Uterus (tissue), 4 donors: ENCODE data around the gene KARS1. TPM values are rescaled to one million over a fixed set of nuclear protein-coding genes. Genes with fewer than 3 reads are reported as not detected.

Experiments
- DNase-seq, 2 donors: peaks; one replicate each; pipeline ENCODE4 v3.0.0-alpha.2; 2019 to 2020
- H3K27ac ChIP-seq, 2 donors: fragments of 200-600 bp; sonication (generic); 1 replicate in 1 of 2; 2 replicates in 1 of 2; pipeline ENCODE4 v1.5.1; 2016 to 2018
- H3K27me3 ChIP-seq, 2 donors: fragments of 200-600 bp; sonication (generic); one replicate each; pipeline ENCODE4 v1.5.1; 2018 to 2019; ENCODE audit warnings: control low read depth in 1 of 2
- H3K36me3 ChIP-seq, 2 donors: fragments of 200-600 bp; sonication (generic); one replicate each; pipeline ENCODE4 v1.5.1; 2019; ENCODE audit warnings: control low read depth in 1 of 2
- H3K4me1 ChIP-seq, 2 donors: fragments of 200-600 bp; sonication (generic); one replicate each; pipeline ENCODE4 v1.5.1; 2018 to 2019; ENCODE audit warnings: control low read depth in 1 of 2
- H3K4me3 ChIP-seq, 2 donors: fragments of 200-600 bp; sonication (generic); 1 replicate in 1 of 2; 2 replicates in 1 of 2; pipeline ENCODE4 v1.5.1; 2018 to 2019; ENCODE audit warnings: mild to moderate bottlenecking in 1 of 2
- H3K9me3 ChIP-seq, 2 donors: fragments of 200-600 bp; sonication (generic); one replicate each; pipeline ENCODE4 v1.5.1; 2019; ENCODE audit warnings: control low read depth in 1 of 2
- POLR2A ChIP-seq, 2 donors: fragments of 450-650 bp; IDR thresholded peaks; one replicate each; pipeline ENCODE4 v1.6.1; 2016; ENCODE audit warnings: antibody characterized with exemption in 2 of 2, mild to moderate bottlenecking in 1 of 2, moderate library complexity in 1 of 2
- intact Hi-C: fragments of 100-400 bp; cut with DNase I; formaldehyde crosslinking; loops from one replicate; pipeline ENCODE4 v1.15.1; 2023; ENCODE audit warnings: low total_unique reads
- total RNA-seq, 4 donors: library from RNA; depleted of rRNA in 3 of 4; stranded (reverse); fragments of >200 nt in 3 of 4; gene quantifications; one replicate each; pipeline versions ENCODE4 v1.1.0 to v1.2.4, GENCODE V29; 2014 to 2023
- TF ChIP-seq, protein P1 (sequence below), 4 experiments: fragments of 200-600 bp in 2 of 4; fragments of 450-650 bp in 2 of 4; sonication (generic) in 2 of 4; IDR thresholded peaks; one replicate each; pipeline ENCODE4 v1.5.1; 2016 to 2019; ENCODE audit warnings: antibody characterized with exemption in 4 of 4, mild to moderate bottlenecking in 2 of 4, moderate library complexity in 1 of 4
- donor health status: DM: yes; HTN: yes; CAD: no.

The KARS1 gene
- total RNA-seq, 4 donors from 2014 or later = 51.8 to 101 (median 87.1) TPM

DNA sequence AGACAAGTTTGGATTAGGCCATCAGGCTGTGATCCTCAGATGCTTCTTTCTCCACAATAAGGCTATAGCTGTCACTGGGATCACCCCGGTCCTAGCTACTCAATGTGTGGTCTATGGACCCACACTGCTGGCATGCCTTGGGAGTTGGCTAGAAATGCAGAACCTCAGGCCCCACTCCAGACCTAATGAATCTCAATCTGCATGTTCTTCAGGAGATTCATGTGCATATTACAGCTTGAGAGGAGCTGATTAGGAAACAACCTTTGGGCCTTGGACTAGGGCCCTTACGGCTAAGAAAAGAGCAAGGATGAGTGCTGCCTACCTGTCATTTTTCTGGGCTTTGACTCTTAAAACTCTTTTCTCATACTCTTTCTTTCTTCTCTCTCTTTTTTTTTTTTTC, 31.8 kb downstream of the KARS1 start:
- no peaks in the 10 kb centered on the region for H3K9me3 ChIP-seq
- no peak overlapping the region for H3K4me3 ChIP-seq
- no peak overlapping the region for H3K27ac ChIP-seq
- DNase-seq = no peak
- no peaks in the 10 kb centered on the region for H3K27me3 ChIP-seq
- no peaks in the 10 kb centered on the region for H3K36me3 ChIP-seq
- TF ChIP-seq, protein P1, sequence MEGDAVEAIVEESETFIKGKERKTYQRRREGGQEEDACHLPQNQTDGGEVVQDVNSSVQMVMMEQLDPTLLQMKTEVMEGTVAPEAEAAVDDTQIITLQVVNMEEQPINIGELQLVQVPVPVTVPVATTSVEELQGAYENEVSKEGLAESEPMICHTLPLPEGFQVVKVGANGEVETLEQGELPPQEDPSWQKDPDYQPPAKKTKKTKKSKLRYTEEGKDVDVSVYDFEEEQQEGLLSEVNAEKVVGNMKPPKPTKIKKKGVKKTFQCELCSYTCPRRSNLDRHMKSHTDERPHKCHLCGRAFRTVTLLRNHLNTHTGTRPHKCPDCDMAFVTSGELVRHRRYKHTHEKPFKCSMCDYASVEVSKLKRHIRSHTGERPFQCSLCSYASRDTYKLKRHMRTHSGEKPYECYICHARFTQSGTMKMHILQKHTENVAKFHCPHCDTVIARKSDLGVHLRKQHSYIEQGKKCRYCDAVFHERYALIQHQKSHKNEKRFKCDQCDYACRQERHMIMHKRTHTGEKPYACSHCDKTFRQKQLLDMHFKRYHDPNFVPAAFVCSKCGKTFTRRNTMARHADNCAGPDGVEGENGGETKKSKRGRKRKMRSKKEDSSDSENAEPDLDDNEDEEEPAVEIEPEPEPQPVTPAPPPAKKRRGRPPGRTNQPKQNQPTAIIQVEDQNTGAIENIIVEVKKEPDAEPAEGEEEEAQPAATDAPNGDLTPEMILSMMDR (IDR thresholded peaks at IDR 0.05) = no peak
- no peak for TF ChIP-seq POLR2A (IDR thresholded peaks at IDR 0.05)
- H3K4me1 ChIP-seq = no peaks in the 10 kb centered on the region
- intact Hi-C loops = no loop called here

DNA sequence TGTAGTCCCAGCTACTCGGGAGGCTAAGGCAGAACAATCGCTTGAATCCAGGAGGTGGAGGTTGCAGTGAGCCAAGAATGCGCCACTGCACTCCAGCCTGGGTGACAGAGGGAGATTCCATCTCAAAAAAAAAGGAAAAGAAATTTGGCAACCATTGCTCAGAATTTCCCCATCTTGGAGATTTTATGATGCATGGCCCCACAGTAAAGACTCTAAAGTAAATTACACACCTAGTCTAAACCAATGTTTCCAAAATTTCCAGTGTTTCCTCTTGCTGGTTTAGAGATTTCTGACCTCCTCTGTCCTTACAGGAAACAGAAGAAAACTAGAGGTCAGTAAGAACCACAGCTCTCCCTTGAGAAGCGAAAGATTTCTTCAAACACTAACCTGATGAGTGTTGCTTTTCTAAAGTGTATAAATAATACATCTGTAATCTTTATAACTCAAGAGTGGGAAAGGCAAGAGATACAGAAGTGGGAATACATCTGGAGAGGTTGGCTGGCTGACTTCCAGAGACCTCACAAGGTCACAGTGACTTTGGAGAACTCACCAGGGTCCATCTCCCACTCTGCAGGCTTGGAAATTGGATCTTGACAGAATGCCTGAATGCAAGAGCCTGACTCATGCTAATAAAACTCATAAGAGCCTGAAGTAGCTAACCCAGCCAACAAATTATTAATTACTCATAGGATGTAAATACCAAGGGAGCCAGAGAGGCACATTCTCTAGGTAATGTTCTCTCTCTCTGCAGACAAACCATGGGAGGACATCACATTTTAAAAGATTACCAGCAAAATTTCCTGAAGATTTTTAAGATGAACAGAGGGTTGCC, 33.2 kb downstream of the KARS1 start:
- H3K4me1 ChIP-seq = no peaks in the 10 kb centered on the region
- intact Hi-C loops = no loop called here
- H3K27ac ChIP-seq = no peak overlapping the region
- H3K27me3 ChIP-seq = no peaks in the 10 kb centered on the region
- DNase-seq = no peak
- H3K4me3 ChIP-seq = no peak overlapping the region
- no peaks in the 10 kb centered on the region for H3K9me3 ChIP-seq
- H3K36me3 ChIP-seq = no peaks in the 10 kb centered on the region
- TF ChIP-seq, protein P1 (IDR thresholded peaks at IDR 0.05) = no peak
- no peak for TF ChIP-seq POLR2A (IDR thresholded peaks at IDR 0.05)

DNA sequence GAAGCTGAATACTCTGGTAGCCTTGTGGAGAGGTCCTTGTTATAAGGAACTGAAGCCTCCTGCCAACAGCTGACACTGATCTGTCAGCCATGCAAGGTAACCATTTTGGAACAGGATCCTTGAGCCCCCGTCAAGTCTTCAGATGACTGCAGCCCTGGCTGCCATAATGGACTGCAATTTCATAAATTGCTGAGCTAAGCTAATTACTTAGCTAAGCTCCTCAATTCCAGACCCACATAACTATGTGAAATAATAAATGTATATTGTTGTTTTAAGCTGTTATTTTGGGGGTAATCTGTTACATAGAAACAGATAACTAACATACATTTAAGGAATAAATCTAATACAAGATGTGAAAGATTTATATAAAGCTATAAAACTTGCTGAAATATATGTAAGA, 41.0 kb downstream of the KARS1 start:
- intact Hi-C loops = no loop called here
- no peak for DNase-seq
- H3K36me3 ChIP-seq = no peaks in the 10 kb centered on the region
- no peak overlapping the region for H3K4me3 ChIP-seq
- no peak overlapping the region for H3K27ac ChIP-seq
- no peaks in the 10 kb centered on the region for H3K4me1 ChIP-seq
- H3K9me3 ChIP-seq = no peaks in the 10 kb centered on the region
- no peaks in the 10 kb centered on the region for H3K27me3 ChIP-seq
- TF ChIP-seq POLR2A (IDR thresholded peaks at IDR 0.05) = no peak
- TF ChIP-seq, protein P1 (IDR thresholded peaks at IDR 0.05) = no peak

DNA sequence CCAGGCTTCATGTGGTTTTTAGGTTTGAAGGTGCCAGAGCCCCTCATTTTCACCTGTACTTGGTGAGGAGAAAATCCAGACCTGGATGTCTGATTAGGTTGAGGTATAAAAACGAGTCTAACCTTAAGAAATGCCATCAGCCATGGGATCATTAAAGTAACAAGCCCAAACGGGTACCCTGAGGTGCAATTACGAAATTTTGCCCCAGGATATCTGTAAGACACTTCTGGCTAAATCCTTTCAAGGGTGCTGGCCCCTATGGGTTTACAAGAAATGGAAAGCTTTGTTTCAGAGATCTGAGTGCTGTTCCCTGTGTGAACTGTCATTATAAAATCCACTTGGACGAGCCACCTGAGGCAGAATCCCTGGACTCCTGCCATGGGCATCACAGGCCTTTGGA, 44.2 kb downstream of the KARS1 start:
- H3K4me3 ChIP-seq = no peak overlapping the region
- TF ChIP-seq, protein P1 (IDR thresholded peaks at IDR 0.05) = no peak
- TF ChIP-seq POLR2A (IDR thresholded peaks at IDR 0.05) = no peak
- no peaks in the 10 kb centered on the region for H3K9me3 ChIP-seq
- intact Hi-C loops = no loop called here
- H3K36me3 ChIP-seq = no peaks in the 10 kb centered on the region
- H3K27ac ChIP-seq = no peak overlapping the region
- no peak for DNase-seq
- no peaks in the 10 kb centered on the region for H3K4me1 ChIP-seq
- no peaks in the 10 kb centered on the region for H3K27me3 ChIP-seq

DNA sequence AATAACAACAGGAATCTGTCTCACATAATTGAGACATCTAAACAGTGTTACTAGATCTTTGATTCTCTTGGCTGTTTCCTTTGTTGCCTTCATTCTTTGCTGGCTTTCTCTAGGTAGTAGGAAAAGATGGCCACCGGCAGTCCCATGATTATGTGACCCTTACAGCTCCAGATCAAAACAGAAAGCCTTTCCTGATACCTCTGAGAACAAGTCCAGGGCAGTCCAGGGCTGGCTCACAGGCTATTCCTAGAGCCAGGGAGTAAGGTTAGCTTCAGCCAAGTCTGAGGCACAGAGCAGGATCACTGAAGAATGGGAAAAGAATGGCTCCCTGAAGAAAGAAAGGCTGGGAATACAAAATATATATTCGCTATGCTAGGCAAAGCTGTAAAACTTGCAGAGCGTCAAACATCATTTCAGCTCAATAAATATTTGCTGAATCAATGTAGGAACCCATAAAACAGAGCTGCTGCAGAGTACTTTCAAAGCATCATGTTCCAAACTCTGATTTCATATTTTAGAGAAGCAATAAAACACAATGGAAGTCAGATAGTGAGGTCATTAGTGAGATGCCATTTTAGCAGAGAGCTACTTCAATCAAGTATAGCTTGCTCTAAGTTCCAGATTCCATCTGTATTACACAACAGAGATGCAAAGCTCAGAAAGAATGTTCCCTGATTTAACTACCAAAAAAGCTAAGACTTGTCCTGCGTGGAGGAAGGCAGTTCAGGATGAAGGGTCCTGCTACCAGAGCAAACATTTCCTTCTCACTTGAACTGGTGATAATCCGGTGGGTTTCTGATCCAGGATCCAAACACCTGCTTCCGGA, 47.8 kb downstream of the KARS1 start:
- H3K9me3 ChIP-seq = no peaks in the 10 kb centered on the region
- intact Hi-C loops = no loop called here
- no peak for DNase-seq
- H3K27me3 ChIP-seq = no peaks in the 10 kb centered on the region
- H3K4me3 ChIP-seq = no peak overlapping the region
- H3K27ac ChIP-seq = no peak overlapping the region
- H3K4me1 ChIP-seq = no peaks in the 10 kb centered on the region
- TF ChIP-seq, protein P1 (IDR thresholded peaks at IDR 0.05) = no peak
- no peak for TF ChIP-seq POLR2A (IDR thresholded peaks at IDR 0.05)
- no peaks in the 10 kb centered on the region for H3K36me3 ChIP-seq
